Stimulated activated effector memory CD8-positive, alpha-beta T cell treated with anti-CD3 and anti-CD28 coated beads, Interleukin-12 subunit alpha, Interleukin-12 subunit beta, amount 100 ng/mL, for 72 hours (primary cell): Measurements from ENCODE around the gene PEX13.

Experiments used
- ATAC-seq: fragments of 150-1000 bp; cut with Tn5 transposase; 2 replicates; pipeline ENCODE4 v1.10.0; 2021
- DNase-seq, 2 donors: peaks; one replicate each; pipeline ENCODE4 v3.0.0; 2021 to 2022; ENCODE audit warnings: low spot score in 2 of 2
- H3K27ac Mint-ChIP-seq: one replicate; pipeline ENCODE4 v1.8.0; 2022; ENCODE audit warnings: mild to moderate bottlenecking, mixed read lengths
- H3K36me3 Mint-ChIP-seq: one replicate; pipeline ENCODE4 v1.8.0; 2022; ENCODE audit warnings: mild to moderate bottlenecking, mixed read lengths
- H3K4me1 Mint-ChIP-seq: one replicate; pipeline ENCODE4 v1.8.0; 2022; ENCODE audit warnings: mixed read lengths
- H3K4me3 Mint-ChIP-seq: one replicate; pipeline ENCODE4 v1.8.0; 2022; ENCODE audit warnings: mild to moderate bottlenecking, mixed read lengths
- H3K9me3 Mint-ChIP-seq: one replicate; pipeline ENCODE4 v1.8.0; 2022; ENCODE audit warnings: mixed read lengths

PEX13 gene

GRCh38 chr2:61089797-61090196 is 72.3 kb downstream of the PEX13 start:
- Mint-ChIP-seq H3K4me3 (no peak overlapping the region), H3K9me3 (no peaks in the 10 kb centered on the region), H3K4me1 (no peaks in the 10 kb centered on the region), H3K27ac (no peak overlapping the region), H3K36me3 (no peaks in the 10 kb centered on the region)
- DNase-seq (no peak), ATAC-seq (no peak)

GRCh38 chr2:61090386-61090921 is 72.9 kb downstream of the PEX13 start:
- ATAC-seq: no peak
- Mint-ChIP-seq H3K36me3 (no peaks in the 10 kb centered on the region), H3K4me3 (no peak overlapping the region), H3K4me1 (no peaks in the 10 kb centered on the region), H3K9me3 (no peaks in the 10 kb centered on the region), H3K27ac (peak overlapping the region; percentile 20)
- no peak for DNase-seq

GRCh38 chr2:61091485-61091884 is 74.0 kb downstream of the PEX13 start:
- Mint-ChIP-seq H3K27ac (no peak overlapping the region), H3K36me3 (no peaks in the 10 kb centered on the region), H3K4me3 (no peak overlapping the region), H3K4me1 (peaks cover 6% of the 10 kb centered on the region), H3K9me3 (no peaks in the 10 kb centered on the region)
- no peak for DNase-seq
- ATAC-seq: no peak

GRCh38 chr2:61096438-61096837 is 78.9 kb downstream of the PEX13 start:
- H3K36me3 Mint-ChIP-seq: no peaks in the 10 kb centered on the region
- peaks cover 6% of the 10 kb centered on the region for H3K4me1 Mint-ChIP-seq
- no peaks in the 10 kb centered on the region for H3K9me3 Mint-ChIP-seq
- DNase-seq (no peak), ATAC-seq (no peak)
- no peak overlapping the region for H3K27ac Mint-ChIP-seq
- no peak overlapping the region for H3K4me3 Mint-ChIP-seq

GRCh38 chr2:61100801-61101200 is 83.3 kb downstream of the PEX13 start:
- no peak for ATAC-seq
- no peaks in the 10 kb centered on the region for H3K9me3 Mint-ChIP-seq
- H3K4me1 Mint-ChIP-seq: peaks cover 5% of the 10 kb centered on the region
- H3K27ac Mint-ChIP-seq: no peak overlapping the region
- H3K36me3 Mint-ChIP-seq: no peaks in the 10 kb centered on the region
- H3K4me3 Mint-ChIP-seq: no peak overlapping the region
- DNase-seq: no peak
